Measurements from ENCODE around the gene RAP1GAP2. TPM values are rescaled to one million over a fixed set of nuclear protein-coding genes. Genes with fewer than 3 reads are reported as not detected.

The RAP1GAP2 gene
- total RNA-seq, 2 experiments from 2014 or later: 11.3 to 28.2 TPM

GRCh38 chr17:3035256-3035967 lies 239.2 kb downstream of the RAP1GAP2 start:
- TF ChIP-seq CTCF (conservative IDR thresholded peaks at IDR 0.05; ENCODE audit: low read length) (no peak), EZH2phosphoT487 (IDR thresholded peaks at IDR 0.05; ENCODE audit: borderline replicate concordance, low read depth, low read length) (no peak)
- peaks cover 5% of the 10 kb centered on the region for H3K4me1 ChIP-seq (ENCODE audit: insufficient read depth, low read length, poor library complexity, severe bottlenecking)
- intact Hi-C loops (cut with micrococcal nuclease; ENCODE audit: unreplicated experiment): no loop called here
- no peaks in the 10 kb centered on the region for H3K9me3 ChIP-seq (ENCODE audit: low read length)
- BruUV-seq (replicated peaks): no TSS peak
- H3K36me3 ChIP-seq (ENCODE audit: insufficient read depth, low read length): peaks cover 3% of the 10 kb centered on the region; the same call in 1 of the 2 replicates
- H3K4me2 ChIP-seq (ENCODE audit: low read length): no peak overlapping the region
- no peak for DNase-seq (ENCODE audit: low spot score)
- POLR2A ChIA-PET: interaction anchor here (0.7 kb wide), 1 partner anchor 92 kb away, joined by 3 read pairs; no protein-coding TSS in a partner anchor
- no peaks in the 10 kb centered on the region for H3K9me2 ChIP-seq (ENCODE audit: insufficient read depth, low read length)
- no peak overlapping the region for H2AFZ ChIP-seq (ENCODE audit: low read length)
- no peaks in the 10 kb centered on the region for H3K79me2 ChIP-seq (ENCODE audit: insufficient read depth, low read depth, low read length)
- H3K4me3 ChIP-seq (ENCODE audit: low read depth, low read length, poor library complexity, severe bottlenecking): no peak overlapping the region
- H3K27ac ChIP-seq (ENCODE audit: low read depth, low read length, poor library complexity, severe bottlenecking): no peak overlapping the region
- CTCF ChIA-PET (ENCODE audit: unreplicated experiment): no interaction called here
- no peaks in the 10 kb centered on the region for H4K20me1 ChIP-seq (ENCODE audit: insufficient read depth, low read length)

- TF ChIP-seq EZH2phosphoT487 (IDR thresholded peaks at IDR 0.05; ENCODE audit: borderline replicate concordance, low read depth, low read length) (no peak), CTCF (conservative IDR thresholded peaks at IDR 0.05; ENCODE audit: low read length) (no peak)
- POLR2A ChIA-PET: no interaction called here
- CTCF ChIA-PET (ENCODE audit: unreplicated experiment): no interaction called here
- Histone ChIP-seq H3K4me1 (ENCODE audit: insufficient read depth, low read length, poor library complexity, severe bottlenecking) (peaks cover 5% of the 10 kb centered on the region), H3K79me2 (ENCODE audit: insufficient read depth, low read depth, low read length) (no peaks in the 10 kb centered on the region), H2AFZ (ENCODE audit: low read length) (no peak overlapping the region), H3K9me3 (ENCODE audit: low read length) (no peaks in the 10 kb centered on the region), H3K27ac (ENCODE audit: low read depth, low read length, poor library complexity, severe bottlenecking) (no peak overlapping the region), H3K4me3 (ENCODE audit: low read depth, low read length, poor library complexity, severe bottlenecking) (no peak overlapping the region), H4K20me1 (ENCODE audit: insufficient read depth, low read length) (no peaks in the 10 kb centered on the region), H3K4me2 (ENCODE audit: low read length) (no peak overlapping the region), H3K9me2 (ENCODE audit: insufficient read depth, low read length) (no peaks in the 10 kb centered on the region), H3K36me3 (ENCODE audit: insufficient read depth, low read length) (no peaks in the 10 kb centered on the region)
- no peak for DNase-seq (ENCODE audit: low spot score)
- intact Hi-C loops (cut with micrococcal nuclease; ENCODE audit: unreplicated experiment): no loop called here
- BruUV-seq (replicated peaks): no TSS peak
Observed at GRCh38 chr17:3035968-3036280, 239.7 kb downstream of the RAP1GAP2 start.

GRCh38 chr17:3036800-3037199 lies 240.6 kb downstream of the RAP1GAP2 start:
- Histone ChIP-seq H3K36me3 (ENCODE audit: insufficient read depth, low read length) (no peaks in the 10 kb centered on the region), H3K4me3 (ENCODE audit: low read depth, low read length, poor library complexity, severe bottlenecking) (no peak overlapping the region), H2AFZ (ENCODE audit: low read length) (no peak overlapping the region), H3K9me2 (ENCODE audit: insufficient read depth, low read length) (no peaks in the 10 kb centered on the region), H4K20me1 (ENCODE audit: insufficient read depth, low read length) (no peaks in the 10 kb centered on the region), H3K4me1 (ENCODE audit: insufficient read depth, low read length, poor library complexity, severe bottlenecking) (peaks cover 5% of the 10 kb centered on the region), H3K79me2 (ENCODE audit: insufficient read depth, low read depth, low read length) (no peaks in the 10 kb centered on the region), H3K4me2 (ENCODE audit: low read length) (no peak overlapping the region), H3K9me3 (ENCODE audit: low read length) (no peaks in the 10 kb centered on the region), H3K27ac (ENCODE audit: low read depth, low read length, poor library complexity, severe bottlenecking) (no peak overlapping the region)
- TSS peak; percentile 52 for BruUV-seq (replicated peaks)
- TF ChIP-seq CTCF (conservative IDR thresholded peaks at IDR 0.05; ENCODE audit: low read length): no peak
- no peak for TF ChIP-seq EZH2phosphoT487 (IDR thresholded peaks at IDR 0.05; ENCODE audit: borderline replicate concordance, low read depth, low read length)
- no peak for DNase-seq (ENCODE audit: low spot score)
- intact Hi-C loops (cut with micrococcal nuclease; ENCODE audit: unreplicated experiment): no loop called here
- ChIA-PET POLR2A (no interaction called here), CTCF (ENCODE audit: unreplicated experiment) (no interaction called here)
